Uterus (tissue), 4 donors: ENCODE data around the gene NEK6. TPM values are rescaled to one million over a fixed set of nuclear protein-coding genes. Genes with fewer than 3 reads are reported as not detected.

Experiments
- DNase-seq, 2 donors: peaks; one replicate each; pipeline ENCODE4 v3.0.0-alpha.2; 2019 to 2020
- H3K27ac ChIP-seq, 2 donors: fragments of 200-600 bp; sonication (generic); 1 replicate in 1 of 2; 2 replicates in 1 of 2; pipeline ENCODE4 v1.5.1; 2016 to 2018
- H3K27me3 ChIP-seq, 2 donors: fragments of 200-600 bp; sonication (generic); one replicate each; pipeline ENCODE4 v1.5.1; 2018 to 2019; ENCODE audit warnings: control low read depth in 1 of 2
- H3K36me3 ChIP-seq, 2 donors: fragments of 200-600 bp; sonication (generic); one replicate each; pipeline ENCODE4 v1.5.1; 2019; ENCODE audit warnings: control low read depth in 1 of 2
- H3K4me1 ChIP-seq, 2 donors: fragments of 200-600 bp; sonication (generic); one replicate each; pipeline ENCODE4 v1.5.1; 2018 to 2019; ENCODE audit warnings: control low read depth in 1 of 2
- H3K4me3 ChIP-seq, 2 donors: fragments of 200-600 bp; sonication (generic); 1 replicate in 1 of 2; 2 replicates in 1 of 2; pipeline ENCODE4 v1.5.1; 2018 to 2019; ENCODE audit warnings: mild to moderate bottlenecking in 1 of 2
- H3K9me3 ChIP-seq, 2 donors: fragments of 200-600 bp; sonication (generic); one replicate each; pipeline ENCODE4 v1.5.1; 2019; ENCODE audit warnings: control low read depth in 1 of 2
- CTCF ChIP-seq, 4 experiments: fragments of 200-600 bp in 2 of 4; fragments of 450-650 bp in 2 of 4; sonication (generic) in 2 of 4; IDR thresholded peaks; one replicate each; pipeline ENCODE4 v1.5.1; 2016 to 2019; ENCODE audit warnings: antibody characterized with exemption in 4 of 4, mild to moderate bottlenecking in 2 of 4, moderate library complexity in 1 of 4
- POLR2A ChIP-seq, 2 donors: fragments of 450-650 bp; IDR thresholded peaks; one replicate each; pipeline ENCODE4 v1.6.1; 2016; ENCODE audit warnings: antibody characterized with exemption in 2 of 2, mild to moderate bottlenecking in 1 of 2, moderate library complexity in 1 of 2
- intact Hi-C: fragments of 100-400 bp; cut with DNase I; formaldehyde crosslinking; loops from one replicate; pipeline ENCODE4 v1.15.1; 2023; ENCODE audit warnings: low total_unique reads
- total RNA-seq, 4 donors: library from RNA; depleted of rRNA in 3 of 4; stranded (reverse); fragments of >200 nt in 3 of 4; gene quantifications; one replicate each; pipeline versions ENCODE4 v1.1.0 to v1.2.4, GENCODE V29; 2014 to 2023
- donor health status: DM: yes; HTN: yes; CAD: no.

Gene NEK6
- total RNA-seq, 4 donors from 2014 or later, result 6.1 to 38.5 (median 34.7) TPM

GRCh38 chr9:124296796-124297550 is 39.2 kb downstream of the NEK6 start:
- Histone ChIP-seq H3K4me1 (peaks cover 0 to 15% of the 10 kb centered on the region in 2 donors), H3K27ac (peak overlapping the region in 1 of 2 donors; percentile 42), H3K36me3 (no peaks in the 10 kb centered on the region), H3K9me3 (no peaks in the 10 kb centered on the region), H3K4me3 (no peak overlapping the region), H3K27me3 (no peaks in the 10 kb centered on the region)
- TF ChIP-seq CTCF (IDR thresholded peaks at IDR 0.05) (no peak), POLR2A (IDR thresholded peaks at IDR 0.05) (no peak)
- intact Hi-C loops, result no loop called here
- DNase-seq, result no peak

GRCh38 chr9:124297551-124297901 is 39.8 kb downstream of the NEK6 start:
- Histone ChIP-seq H3K36me3 (no peaks in the 10 kb centered on the region), H3K4me3 (no peak overlapping the region), H3K9me3 (no peaks in the 10 kb centered on the region), H3K4me1 (peaks cover 0 to 13% of the 10 kb centered on the region in 2 donors), H3K27ac (peak overlapping the region in 1 of 2 donors; percentile 42), H3K27me3 (no peaks in the 10 kb centered on the region)
- TF ChIP-seq CTCF (IDR thresholded peaks at IDR 0.05) (no peak), POLR2A (IDR thresholded peaks at IDR 0.05) (no peak)
- peak; percentile 64 to 66 for DNase-seq
- intact Hi-C loops, result no loop called here

GRCh38 chr9:124297915-124298645 is 40.3 kb downstream of the NEK6 start:
- Histone ChIP-seq H3K27ac (peak overlapping the region in 1 of 2 donors; percentile 42), H3K36me3 (no peaks in the 10 kb centered on the region), H3K4me1 (peaks cover 0 to 13% of the 10 kb centered on the region in 2 donors), H3K27me3 (no peaks in the 10 kb centered on the region), H3K9me3 (no peaks in the 10 kb centered on the region), H3K4me3 (no peak overlapping the region)
- TF ChIP-seq CTCF (IDR thresholded peaks at IDR 0.05) (no peak), POLR2A (IDR thresholded peaks at IDR 0.05) (no peak)
- intact Hi-C loops, result no loop called here
- no peak for DNase-seq

- Histone ChIP-seq H3K27ac (no peak overlapping the region), H3K9me3 (no peaks in the 10 kb centered on the region), H3K4me3 (no peak overlapping the region), H3K4me1 (peaks cover 0 to 13% of the 10 kb centered on the region in 2 donors), H3K27me3 (no peaks in the 10 kb centered on the region), H3K36me3 (no peaks in the 10 kb centered on the region)
- no peak for DNase-seq
- TF ChIP-seq POLR2A (IDR thresholded peaks at IDR 0.05), result no peak
- intact Hi-C loops, result no loop called here
These were observed 41.0 kb downstream of the NEK6 start for GRCh38 chr9:124298646-124299235.

- no peak for TF ChIP-seq CTCF (IDR thresholded peaks at IDR 0.05)
- TF ChIP-seq POLR2A (IDR thresholded peaks at IDR 0.05), result no peak
- Histone ChIP-seq H3K9me3 (no peaks in the 10 kb centered on the region), H3K4me3 (no peak overlapping the region), H3K4me1 (peaks cover 0 to 13% of the 10 kb centered on the region in 2 donors), H3K27ac (no peak overlapping the region), H3K27me3 (no peaks in the 10 kb centered on the region), H3K36me3 (no peaks in the 10 kb centered on the region)
- DNase-seq, result no peak
- intact Hi-C loops, result no loop called here
These were observed 41.9 kb downstream of the NEK6 start for GRCh38 chr9:124299515-124300090.
